GM12801 (cell line): ENCODE data around the gene SHISA5.

ENCODE experiments used
- CTCF ChIP-seq: IDR thresholded peaks from one replicate; pipeline ENCODE4 v1.5.1; 2011; ENCODE audit warnings: control low read depth; ENCODE audit not compliant: insufficient read length; ENCODE audit errors: extremely low read depth

The SHISA5 gene, protein sequence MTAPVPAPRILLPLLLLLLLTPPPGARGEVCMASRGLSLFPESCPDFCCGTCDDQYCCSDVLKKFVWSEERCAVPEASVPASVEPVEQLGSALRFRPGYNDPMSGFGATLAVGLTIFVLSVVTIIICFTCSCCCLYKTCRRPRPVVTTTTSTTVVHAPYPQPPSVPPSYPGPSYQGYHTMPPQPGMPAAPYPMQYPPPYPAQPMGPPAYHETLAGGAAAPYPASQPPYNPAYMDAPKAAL

DNA sequence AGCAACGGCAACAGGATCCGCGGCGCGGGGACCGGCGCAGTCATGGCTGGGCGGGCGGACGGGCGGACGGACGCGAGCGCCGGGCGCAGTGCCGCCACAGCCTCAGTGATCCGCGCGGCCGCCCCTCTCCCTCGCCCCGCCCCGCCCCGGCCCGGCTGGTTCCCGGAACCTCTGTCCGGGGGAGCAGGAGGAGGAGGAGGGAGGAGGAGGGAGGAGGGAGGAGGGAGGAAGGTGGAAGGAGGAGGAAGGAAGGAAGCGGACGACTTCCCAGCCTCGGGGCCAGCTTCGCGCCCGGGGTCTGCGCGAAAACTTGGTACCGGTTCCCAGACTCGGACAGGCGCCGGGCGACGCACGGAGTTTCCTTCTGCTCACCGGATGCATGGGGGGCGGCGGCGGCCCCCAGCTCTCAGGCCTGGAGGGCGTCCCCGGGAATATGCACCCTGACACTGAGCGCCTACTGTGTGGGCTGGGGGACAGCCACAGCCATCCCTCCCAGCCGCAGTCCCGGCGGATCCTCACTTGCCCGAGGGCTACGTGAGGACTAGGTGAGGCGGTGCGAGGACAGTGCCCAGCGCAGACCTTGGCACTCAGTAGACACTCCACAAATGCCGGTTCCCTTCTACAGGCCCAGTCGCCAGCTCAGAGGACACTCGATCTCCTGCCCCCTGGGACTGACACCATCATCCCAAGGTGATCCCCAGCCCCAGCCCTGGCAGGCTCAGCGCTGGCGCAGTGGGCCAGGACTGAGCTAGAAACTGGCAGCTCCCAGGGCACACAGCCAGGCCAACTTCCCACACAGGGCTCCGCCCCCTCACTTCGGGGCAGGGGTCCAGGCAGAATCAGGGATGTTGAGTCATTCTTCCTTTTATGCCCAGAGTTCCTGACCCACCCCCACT is at the start of gene SHISA5:
Gene SHISA5 (minus strand): TSS at position 124 of the 896 bp plus-strand sequence. CDS start 80 bp downstream, at position 44.
- no peak for TF ChIP-seq CTCF

GRCh38 chr3:48553361-48553760 is 49.4 kb upstream of the SHISA5 start:
- TF ChIP-seq CTCF: no peak

DNA sequence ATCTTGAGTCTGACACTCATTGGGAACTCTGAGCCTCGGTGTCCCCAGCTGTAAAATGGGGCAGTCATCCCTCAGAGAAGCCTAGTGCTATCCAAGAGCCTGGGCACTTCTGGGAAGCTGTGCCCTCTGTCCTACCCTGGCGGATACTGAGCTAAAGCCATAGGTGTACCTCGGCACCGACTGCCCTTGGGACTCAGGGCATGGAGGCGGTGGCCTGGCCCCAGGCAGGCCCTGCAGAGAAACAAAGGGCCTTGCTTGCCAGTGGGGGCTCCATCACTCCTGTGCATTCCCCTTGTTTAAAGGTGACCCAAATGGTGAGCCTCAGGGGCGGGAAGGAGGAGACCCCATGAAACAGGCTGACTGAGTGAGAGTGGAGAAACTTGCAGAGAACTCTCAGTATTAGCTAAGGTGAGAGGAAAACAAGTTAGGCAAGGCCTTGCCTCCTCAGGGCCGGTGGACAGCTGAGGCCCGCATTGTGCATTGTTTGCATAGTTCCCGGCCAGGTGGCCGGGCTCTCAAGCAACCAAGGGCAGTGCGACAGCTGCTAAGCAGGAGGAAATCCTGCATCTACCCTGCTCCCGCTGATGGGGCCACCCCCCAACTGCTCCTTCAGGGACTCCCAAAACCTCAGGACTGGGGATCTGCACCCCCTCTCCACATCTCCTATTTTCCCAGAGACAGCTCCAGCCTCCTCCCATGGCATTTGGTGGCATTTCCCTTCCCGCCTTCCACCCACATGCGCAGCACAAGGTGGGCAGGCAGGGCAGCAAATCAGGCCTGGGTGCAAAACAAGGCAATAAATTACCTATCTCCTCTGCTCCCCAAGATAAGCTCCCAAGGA is 48.4 kb upstream of the SHISA5 start:
- no peak for TF ChIP-seq CTCF

GRCh38 chr3:48548729-48549705 is 45.0 kb upstream of the SHISA5 start:
- TF ChIP-seq CTCF: peak; percentile 67

- TF ChIP-seq CTCF: no peak
These were observed 44.2 kb upstream of the SHISA5 start for GRCh38 chr3:48548126-48548525.

DNA sequence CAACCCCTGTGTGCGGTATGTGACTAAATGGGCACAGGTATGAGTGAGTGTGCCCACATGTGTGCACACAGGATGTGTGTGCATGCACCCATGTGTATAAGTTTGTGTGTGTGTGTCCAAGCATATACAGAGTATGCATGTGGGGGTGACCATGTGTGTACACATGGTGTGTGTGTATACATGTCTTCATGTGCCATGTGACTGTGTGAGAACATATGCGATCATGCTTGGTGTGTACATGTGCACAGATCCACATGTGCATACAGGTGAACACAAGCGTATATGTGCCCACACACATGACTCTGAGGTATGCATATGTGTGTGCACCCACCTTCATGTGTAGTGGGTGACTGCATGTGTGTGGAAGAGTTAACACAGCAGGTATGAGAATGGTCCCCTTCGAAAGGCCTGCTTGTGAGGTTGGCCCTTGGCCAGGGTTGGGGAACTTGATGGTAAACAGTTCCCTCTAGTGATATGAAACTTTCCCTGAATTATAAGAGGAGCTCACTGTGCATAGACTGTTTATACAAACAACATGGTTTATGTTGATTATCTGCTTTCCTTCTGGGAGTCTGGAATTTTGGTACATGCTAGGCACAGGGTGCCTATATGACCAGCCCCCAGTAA is 42.3 kb upstream of the SHISA5 start:
- no peak for TF ChIP-seq CTCF
